NCI-H1105 (cell line): Measurements from ENCODE around the gene RGS19.

Experiments
- DNase-seq: peaks from one replicate; lab custom pipeline; 2025; lab: John Stamatoyannopoulos, UW

RGS19 gene

GRCh38 chr20:64049060-64049877, 30.0 kb downstream of the RGS19 start, which contains the start of gene SOX18:
Gene SOX18, minus strand, starts transcription at chr20:64049639. Its CDS starts 123 bp downstream, at chr20:64049516.
- DNase-seq = no peak

- no peak for DNase-seq
Observed at GRCh38 chr20:64048402-64049044, 30.8 kb downstream of the RGS19 start.

DNA sequence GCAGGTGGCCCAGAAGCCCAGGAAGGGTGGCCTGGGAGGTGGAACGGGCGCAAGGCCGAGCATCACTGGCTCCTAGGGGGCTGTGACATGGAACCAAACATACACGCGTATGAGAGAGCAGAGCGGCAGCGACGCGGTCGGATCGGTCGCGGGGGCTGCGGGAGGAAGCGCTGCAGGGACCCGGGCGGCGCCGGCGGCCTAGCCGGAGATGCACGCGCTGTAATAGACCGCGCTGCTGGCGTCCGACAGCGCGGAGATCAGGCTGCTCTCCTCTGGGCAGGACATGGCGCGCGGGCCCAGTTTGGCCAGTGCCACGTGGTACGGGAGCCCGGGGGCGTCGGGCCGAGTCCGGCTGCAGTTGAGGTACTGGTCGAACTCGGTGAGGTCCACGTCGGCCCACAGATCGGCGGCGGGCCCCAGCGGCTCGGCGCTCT, 31.3 kb downstream of the RGS19 start:
- DNase-seq = no peak

- no peak for DNase-seq
Observed at GRCh38 chr20:64047046-64047389, 32.3 kb downstream of the RGS19 start.

- DNase-seq = no peak
Observed at GRCh38 chr20:64045346-64046011, 33.8 kb downstream of the RGS19 start.

- DNase-seq = no peak
Observed at GRCh38 chr20:64044484-64045247, 34.7 kb downstream of the RGS19 start.

DNA sequence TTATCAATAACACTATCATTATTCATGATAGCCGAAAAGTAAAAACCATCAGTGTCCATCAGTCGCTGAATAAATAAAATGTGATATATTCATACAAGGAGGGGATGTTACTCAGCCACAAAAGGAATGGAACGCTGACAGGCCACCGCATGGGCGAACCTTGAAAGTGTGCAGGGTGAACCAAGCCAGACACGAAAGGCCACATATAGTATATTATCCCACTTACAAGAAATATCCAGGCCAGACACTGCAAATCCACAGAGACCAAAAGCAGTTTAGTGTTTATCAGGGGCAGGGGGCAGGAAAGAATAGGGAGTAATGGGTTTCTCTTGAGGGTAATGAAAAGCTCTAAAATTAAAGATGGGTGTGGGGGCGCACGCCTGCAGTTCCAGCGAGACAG, 35.5 kb downstream of the RGS19 start:
- DNase-seq = no peak

DNA sequence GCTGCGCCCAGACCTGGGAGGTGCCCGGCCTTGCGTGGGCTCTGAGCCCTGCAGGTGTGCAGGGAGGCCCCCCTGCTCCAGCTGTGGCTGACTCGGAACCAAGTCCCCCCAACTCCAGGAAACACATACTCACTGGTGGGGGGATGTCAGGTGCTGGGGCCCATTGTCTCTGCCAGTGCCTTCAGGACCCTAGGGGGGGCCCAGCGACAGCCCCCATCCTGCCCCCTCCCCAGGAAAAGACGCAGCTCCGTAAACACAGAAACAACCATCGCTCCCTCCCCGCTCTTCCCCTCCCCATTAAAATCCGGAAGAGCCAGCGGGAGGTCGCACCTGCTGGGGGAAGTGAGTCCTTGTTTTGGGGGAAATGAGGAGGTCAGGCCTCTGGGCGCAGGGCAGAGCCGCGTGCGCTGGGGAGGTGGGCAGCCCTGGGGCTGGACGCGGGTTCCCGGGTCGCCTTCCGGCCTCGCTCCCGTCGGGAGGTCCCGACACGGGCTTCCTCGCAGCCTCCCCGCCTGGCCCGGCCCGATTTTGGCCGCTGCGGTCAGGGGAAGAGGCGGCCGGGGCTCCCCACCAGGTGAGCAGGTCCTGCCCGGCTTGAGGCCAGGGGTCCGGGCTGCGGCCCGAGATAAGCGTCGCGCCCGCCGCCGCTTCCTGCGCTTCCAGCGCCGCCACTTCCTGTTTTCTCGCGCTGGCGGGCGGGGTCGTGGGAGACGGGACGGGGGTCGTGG, 37.1 kb downstream of the RGS19 start:
- no peak for DNase-seq

GRCh38 chr20:64041781-64042053, 37.6 kb downstream of the RGS19 start:
- DNase-seq = no peak

DNA sequence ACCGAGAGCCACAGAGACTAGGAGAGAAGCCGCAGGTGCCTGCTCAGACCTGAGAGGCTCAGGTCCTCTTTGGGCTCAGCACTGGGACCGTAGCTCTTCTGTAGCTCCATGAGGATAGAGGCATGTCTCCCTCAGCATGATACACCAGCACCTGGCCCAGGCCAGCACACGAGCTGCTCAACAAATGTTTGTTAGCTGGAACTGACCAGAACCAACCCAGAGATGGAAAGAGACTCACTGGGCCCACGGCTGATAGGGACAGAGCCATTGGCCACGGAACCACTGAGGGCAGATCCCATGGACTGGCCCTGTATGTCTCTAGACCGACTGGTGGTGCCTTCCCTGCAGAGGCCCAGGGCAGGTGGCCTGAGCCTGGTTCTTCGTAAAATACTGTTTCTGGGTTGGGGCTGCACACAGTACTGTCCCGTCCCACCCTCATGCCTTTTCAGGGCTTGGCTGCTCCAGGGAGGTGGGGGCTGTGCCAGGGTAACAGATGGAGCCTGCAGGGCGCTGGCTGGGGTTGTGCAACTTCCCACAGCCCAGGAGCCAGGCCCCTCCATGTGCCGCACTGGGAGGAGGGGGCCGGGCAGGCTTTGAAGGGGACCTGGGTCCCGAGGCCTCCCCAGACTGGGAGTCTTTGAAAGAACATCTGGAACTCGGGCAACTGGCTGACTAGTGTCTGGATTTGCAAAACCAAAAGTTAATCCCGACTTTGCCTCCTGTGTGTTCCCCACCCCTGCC, 38.1 kb downstream of the RGS19 start:
- DNase-seq = no peak

DNA sequence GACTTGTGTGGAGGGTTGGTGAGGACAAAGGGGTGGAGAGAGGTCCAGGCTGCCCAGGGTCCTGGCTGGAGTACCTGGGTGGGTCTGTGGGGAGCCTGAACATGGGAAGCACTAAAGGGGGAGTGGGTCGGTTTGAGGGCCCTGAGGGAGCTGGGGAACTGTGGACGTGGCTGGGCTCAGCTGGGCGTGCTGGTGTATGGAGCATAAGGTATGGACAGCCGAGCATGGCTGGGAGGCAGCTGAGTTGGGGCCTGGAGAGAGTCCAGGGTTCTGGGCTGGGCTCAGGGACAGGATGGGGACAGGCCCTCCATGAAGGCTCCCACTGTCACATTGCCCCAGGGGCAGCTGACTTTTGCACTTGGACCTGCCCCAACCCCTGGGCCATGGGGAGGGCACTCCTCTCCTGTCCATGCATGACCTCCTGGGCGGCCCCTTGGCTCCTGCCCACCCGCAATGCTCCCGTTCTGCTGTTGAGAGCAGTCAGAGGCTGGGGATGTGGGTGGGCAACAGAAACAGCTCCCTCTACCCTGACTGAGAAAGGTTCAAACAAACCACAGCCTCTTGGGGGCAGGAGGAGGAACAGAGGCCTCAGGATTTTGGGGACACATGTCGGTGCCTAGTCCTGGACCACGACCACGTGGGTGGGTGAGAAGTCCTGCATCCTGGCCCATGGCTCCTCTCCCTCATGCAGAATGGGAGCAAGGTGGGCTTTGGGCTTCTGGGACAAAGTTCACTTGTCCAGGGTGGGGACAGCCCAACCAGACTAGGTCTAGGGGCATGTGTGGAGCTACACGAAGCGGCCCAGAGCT, 38.9 kb downstream of the RGS19 start:
- no peak for DNase-seq

GRCh38 chr20:64039293-64040160, 39.8 kb downstream of the RGS19 start:
- DNase-seq = no peak

GRCh38 chr20:64038565-64039292, 40.6 kb downstream of the RGS19 start:
- peak; percentile 61 for DNase-seq

DNA sequence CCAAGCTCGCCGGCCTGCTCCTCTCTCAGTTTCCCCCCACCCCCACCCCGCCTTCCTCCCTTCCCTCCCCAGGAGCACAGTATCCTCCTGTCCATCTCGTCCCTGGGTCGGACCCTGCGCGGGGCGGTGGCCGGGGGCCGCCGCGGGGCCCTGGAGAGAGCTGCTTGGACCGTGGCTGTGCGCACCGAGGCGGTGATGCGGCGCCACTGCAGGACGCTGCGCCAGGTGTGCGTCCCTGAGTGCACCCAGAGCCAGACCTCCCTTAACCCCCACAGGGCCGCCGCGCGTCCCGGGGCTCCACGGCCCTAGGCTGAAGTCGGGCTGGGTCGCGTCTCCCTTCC, 41.1 kb downstream of the RGS19 start:
- DNase-seq = no peak

DNA sequence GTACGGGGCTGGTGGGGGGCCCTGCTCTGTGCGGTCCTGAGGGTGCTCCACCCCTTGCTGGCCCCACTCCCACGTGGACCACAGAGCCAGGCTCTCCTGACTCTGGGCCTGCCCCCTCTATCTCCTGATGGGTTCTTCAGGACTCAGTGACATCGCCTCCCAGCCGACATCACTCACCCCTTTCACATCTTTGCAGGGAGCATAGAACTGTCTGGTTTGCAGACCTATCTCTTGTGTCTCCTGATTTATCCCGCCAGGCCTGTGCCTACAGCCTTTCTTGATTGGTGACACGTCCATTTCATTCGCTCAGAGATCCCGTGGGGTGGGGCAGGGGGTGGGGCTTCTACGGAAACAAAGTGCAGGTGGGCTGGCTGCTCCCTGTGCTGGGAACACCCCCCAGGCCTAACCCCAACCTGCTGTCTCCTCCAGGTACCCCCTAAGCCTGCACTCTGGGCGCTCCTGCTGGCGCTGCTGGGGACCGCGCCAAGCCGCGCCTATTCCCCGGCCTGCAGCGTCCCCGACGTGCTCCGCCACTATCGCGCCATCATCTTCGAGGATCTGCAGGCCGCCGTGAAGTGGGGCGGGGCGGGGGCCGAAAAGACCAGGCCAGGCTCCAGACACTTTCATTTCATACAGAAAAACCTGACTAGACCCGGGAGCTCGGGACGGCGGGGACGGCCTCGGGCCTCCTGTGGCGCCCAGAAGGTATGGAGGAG, 41.7 kb downstream of the RGS19 start:
- DNase-seq = peak; percentile 36

DNA sequence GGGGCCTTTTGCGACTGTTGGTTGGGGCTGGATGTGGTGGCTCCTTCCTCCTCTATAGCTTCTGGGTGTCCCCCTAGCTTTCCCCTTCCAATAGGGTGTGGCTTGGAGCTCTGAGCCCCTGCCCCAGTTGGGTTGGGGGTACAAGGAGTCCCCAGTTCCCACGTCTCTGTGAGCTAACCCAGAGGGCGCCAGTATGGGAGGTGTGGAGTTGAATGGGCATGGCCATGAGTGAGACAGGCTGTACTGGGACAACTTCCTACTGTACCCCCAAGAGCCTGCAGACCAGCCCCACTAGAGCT, 42.2 kb downstream of the RGS19 start:
- no peak for DNase-seq

DNA sequence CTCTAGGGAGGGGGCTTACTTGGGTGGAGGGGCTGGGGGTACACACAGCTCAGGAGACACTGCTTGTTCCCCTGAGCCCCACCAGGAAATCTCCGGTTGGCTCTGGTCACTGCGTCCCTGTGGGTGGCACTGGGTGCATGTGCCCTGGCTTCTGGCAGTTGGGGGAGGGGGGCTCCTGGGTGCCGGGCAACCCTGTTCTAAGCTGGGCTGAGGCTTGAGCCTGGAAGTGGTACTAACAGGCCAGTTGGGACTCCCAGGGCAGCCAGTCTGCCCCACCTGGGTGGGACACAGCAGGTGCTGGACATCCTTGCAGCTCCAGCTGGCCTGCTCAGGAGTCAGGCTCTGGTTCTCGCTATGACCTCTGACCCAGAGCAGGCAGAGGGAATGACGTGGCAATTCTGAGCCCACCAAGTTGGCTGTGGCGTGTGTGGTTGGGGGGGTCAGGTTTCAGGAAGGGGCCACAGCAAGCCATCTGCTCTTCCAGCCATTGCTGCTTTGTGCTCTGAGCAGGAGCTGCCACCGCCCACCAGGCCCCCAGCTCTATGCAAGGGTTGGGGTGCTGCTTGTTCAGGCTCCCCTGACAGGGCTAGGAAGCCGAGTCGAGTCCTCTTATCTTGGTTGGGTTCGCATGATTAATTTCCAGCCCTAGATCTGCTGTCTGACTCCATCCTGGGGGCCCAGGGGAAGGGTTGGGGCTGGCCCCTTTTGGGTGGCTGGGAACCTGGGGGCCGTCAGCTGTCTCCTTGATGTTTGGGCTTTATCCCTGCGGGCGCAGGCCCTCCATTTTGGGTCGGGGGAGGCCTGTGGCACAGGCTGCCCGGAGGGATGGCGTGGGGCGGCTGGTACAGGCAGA, 42.7 kb downstream of the RGS19 start:
- no peak for DNase-seq
